ENCODE measurements around the gene FAM13A. TPM values are rescaled to one million over a fixed set of nuclear protein-coding genes. Genes with fewer than 3 reads are reported as not detected.

Gene FAM13A
- total RNA-seq, 2 donors from 2014 or later = 27.2 to 107 TPM

- no peak overlapping the region for H3K27ac ChIP-seq
- H3K9me3 ChIP-seq = no peaks in the 10 kb centered on the region
- no peaks in the 10 kb centered on the region for H3K36me3 ChIP-seq
- H3K4me1 ChIP-seq (replicated peaks) = no peaks in the 10 kb centered on the region
- TF ChIP-seq POLR2A (IDR thresholded peaks at IDR 0.05) = no peak
- TF ChIP-seq CTCF (IDR thresholded peaks at IDR 0.05) = no peak
- TF ChIP-seq POLR2AphosphoS5 (IDR thresholded peaks at IDR 0.05) = no peak
- intact Hi-C loops (cut with DNase I) = no loop called here
- no peak overlapping the region for H3K4me3 ChIP-seq
- DNase-seq (ENCODE audit: low spot score) = no peak
- H3K27me3 ChIP-seq (replicated peaks; ENCODE audit: insufficient read depth) = no peaks in the 10 kb centered on the region
- 94% methylated on average over 1 of the region's 1 CpG for WGBS
These were observed 301.5 kb downstream of the FAM13A start for GRCh38 chr4:88755454-88755853.

- TF ChIP-seq CTCF (IDR thresholded peaks at IDR 0.05) (no peak), POLR2A (IDR thresholded peaks at IDR 0.05) (no peak), POLR2AphosphoS5 (IDR thresholded peaks at IDR 0.05) (no peak)
- peaks cover 0 to under 1% of the 10 kb centered on the region in 2 donors for H3K36me3 ChIP-seq
- no peak overlapping the region for H3K27ac ChIP-seq
- intact Hi-C loops (cut with DNase I) = no loop called here
- no peak overlapping the region for H3K4me3 ChIP-seq
- H3K9me3 ChIP-seq = no peaks in the 10 kb centered on the region
- no peak for DNase-seq (ENCODE audit: low spot score)
- H3K27me3 ChIP-seq (replicated peaks; ENCODE audit: insufficient read depth) = no peaks in the 10 kb centered on the region
- no peaks in the 10 kb centered on the region for H3K4me1 ChIP-seq (replicated peaks)
- WGBS = 95% methylated on average over 3 of the region's 3 CpGs
These were observed 302.2 kb downstream of the FAM13A start for GRCh38 chr4:88754796-88755195.

GRCh38 chr4:88753658-88754571, 303.1 kb downstream of the FAM13A start:
- H3K36me3 ChIP-seq = peaks cover 0 to 9% of the 10 kb centered on the region in 2 donors
- H3K9me3 ChIP-seq = no peaks in the 10 kb centered on the region
- no peaks in the 10 kb centered on the region for H3K27me3 ChIP-seq (replicated peaks; ENCODE audit: insufficient read depth)
- H3K4me1 ChIP-seq (replicated peaks) = no peaks in the 10 kb centered on the region
- no peak for TF ChIP-seq CTCF (IDR thresholded peaks at IDR 0.05)
- no peak for TF ChIP-seq POLR2AphosphoS5 (IDR thresholded peaks at IDR 0.05)
- TF ChIP-seq POLR2A (IDR thresholded peaks at IDR 0.05) = no peak
- intact Hi-C loops (cut with DNase I) = no loop called here
- no peak for DNase-seq (ENCODE audit: low spot score)
- no peak overlapping the region for H3K4me3 ChIP-seq
- no peak overlapping the region for H3K27ac ChIP-seq
- 75% methylated on average over 7 of the region's 7 CpGs for WGBS

- WGBS = 29% methylated on average over 2 of the region's 2 CpGs
- Histone ChIP-seq H3K4me3 (no peak overlapping the region), H3K9me3 (no peaks in the 10 kb centered on the region), H3K4me1 (replicated peaks) (no peaks in the 10 kb centered on the region), H3K36me3 (peaks cover 0 to 10% of the 10 kb centered on the region in 2 donors), H3K27ac (no peak overlapping the region), H3K27me3 (replicated peaks; ENCODE audit: insufficient read depth) (no peaks in the 10 kb centered on the region)
- no peak for TF ChIP-seq CTCF (IDR thresholded peaks at IDR 0.05)
- no peak for TF ChIP-seq POLR2A (IDR thresholded peaks at IDR 0.05)
- no peak for TF ChIP-seq POLR2AphosphoS5 (IDR thresholded peaks at IDR 0.05)
- peak; percentile 43 for DNase-seq (ENCODE audit: low spot score)
- intact Hi-C loops (cut with DNase I) = no loop called here
These were observed 304.2 kb downstream of the FAM13A start for GRCh38 chr4:88752754-88753153.

GRCh38 chr4:88752076-88752463, 304.9 kb downstream of the FAM13A start:
- Histone ChIP-seq H3K27ac (no peak overlapping the region), H3K9me3 (no peaks in the 10 kb centered on the region), H3K27me3 (replicated peaks; ENCODE audit: insufficient read depth) (no peaks in the 10 kb centered on the region), H3K4me3 (no peak overlapping the region), H3K4me1 (replicated peaks) (no peaks in the 10 kb centered on the region), H3K36me3 (peaks cover 0 to 10% of the 10 kb centered on the region in 2 donors)
- TF ChIP-seq POLR2A (IDR thresholded peaks at IDR 0.05) (no peak), CTCF (IDR thresholded peaks at IDR 0.05) (no peak), POLR2AphosphoS5 (IDR thresholded peaks at IDR 0.05) (no peak)
- no peak for DNase-seq (ENCODE audit: low spot score)
- intact Hi-C loops (cut with DNase I) = no loop called here
- 91% methylated on average over 4 of the region's 4 CpGs for WGBS

All from prostate gland (tissue), 2 donors.